Choroid plexus epithelial cell (primary cell): ENCODE data around the gene VAPB.

Experiments used
- DNase-seq: peaks from one replicate; pipeline ENCODE4 v3.0.0-alpha.2; 2010; ENCODE audit warnings: low read depth
- H3K4me3 ChIP-seq: 2 replicates; pipeline ENCODE4 v1.5.1; 2011; ENCODE audit warnings: low read depth, mild to moderate bottlenecking, control low read depth, low read length, moderate library complexity
- CTCF ChIP-seq: conservative IDR thresholded peaks from 2 replicates; pipeline ENCODE4 v1.5.1; 2011; ENCODE audit warnings: low read depth, mild to moderate bottlenecking, control low read depth, inconsistent platforms, low read length, moderate library complexity

VAPB gene

GRCh38 chr20:58458342-58459057 lies 69.5 kb downstream of the VAPB start:
- no peak for TF ChIP-seq CTCF
- peak; percentile 53 for DNase-seq
- no peak overlapping the region for H3K4me3 ChIP-seq

DNA sequence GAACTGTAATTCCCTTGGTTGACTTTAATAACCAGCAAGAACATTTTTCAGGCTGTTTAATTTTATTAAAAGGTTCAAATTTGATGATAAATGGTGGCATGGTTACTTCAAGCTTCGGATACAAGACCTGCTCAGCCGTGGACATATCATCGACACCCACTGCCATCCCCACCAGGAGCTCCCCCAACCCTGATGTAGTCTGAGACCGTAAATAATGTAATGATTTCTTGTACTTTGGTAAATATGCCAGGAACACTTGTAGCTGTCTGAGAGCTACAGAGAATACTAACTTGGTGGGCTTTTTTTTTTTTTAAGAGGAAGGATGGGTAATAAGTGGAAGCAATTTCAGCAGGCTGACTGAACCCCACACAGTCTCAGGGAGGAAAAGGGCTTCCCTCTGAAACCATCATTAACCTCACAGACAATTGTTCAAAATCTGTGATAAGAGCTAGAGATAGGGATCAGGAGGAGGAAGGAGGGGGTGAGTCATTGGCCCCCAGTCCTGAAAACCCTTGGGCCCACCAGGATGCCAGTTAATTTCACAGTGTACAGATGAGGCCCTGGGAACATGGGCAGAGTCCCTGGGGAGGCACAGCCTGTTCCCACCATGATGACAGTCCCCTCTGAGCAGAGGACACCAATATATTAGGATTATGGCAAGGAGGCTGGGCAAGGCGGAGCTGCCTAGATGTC lies 70.2 kb downstream of the VAPB start:
- no peak overlapping the region for H3K4me3 ChIP-seq
- no peak for DNase-seq
- TF ChIP-seq CTCF = no peak

DNA sequence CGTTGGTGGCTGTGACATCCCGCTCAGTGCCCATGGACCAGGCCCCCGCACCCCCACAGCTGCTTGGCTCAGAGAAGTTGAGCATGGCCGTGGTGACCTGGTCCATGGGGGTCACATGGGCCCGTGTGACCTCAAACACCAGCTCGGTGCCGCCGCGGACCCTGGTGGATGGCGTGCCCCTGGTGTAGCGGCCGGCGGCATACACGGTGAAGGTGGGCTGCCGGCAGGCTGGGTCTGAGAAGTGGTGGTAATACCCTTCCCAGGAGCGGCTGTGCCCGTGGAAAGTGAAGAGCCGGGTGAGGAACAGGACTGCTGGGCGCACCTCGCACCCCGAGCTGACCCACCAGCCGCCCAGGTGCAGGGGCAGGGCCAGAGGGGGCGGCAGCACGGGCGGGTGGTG lies 72.1 kb downstream of the VAPB start:
- no peak overlapping the region for H3K4me3 ChIP-seq
- DNase-seq = no peak
- TF ChIP-seq CTCF = no peak

DNA sequence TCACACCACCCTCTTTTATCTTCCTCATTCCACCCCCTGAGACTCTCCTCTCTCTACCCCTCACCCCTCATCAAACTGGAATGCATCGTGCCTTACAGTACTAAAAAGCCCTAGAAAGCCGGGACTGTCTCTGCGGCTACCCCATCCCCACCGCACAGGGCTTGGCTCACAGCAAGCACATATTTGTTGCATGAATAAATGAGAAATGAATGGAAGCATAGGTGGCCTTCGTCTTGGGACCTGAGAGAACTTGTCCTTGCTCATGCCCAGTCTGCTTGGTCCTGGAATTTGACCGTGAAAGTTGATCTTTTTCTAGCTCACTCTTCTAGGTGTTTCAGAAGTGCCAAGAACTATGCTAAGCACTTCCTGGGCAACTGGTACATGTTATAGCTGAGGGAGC lies 72.9 kb downstream of the VAPB start:
- TF ChIP-seq CTCF = no peak
- H3K4me3 ChIP-seq = no peak overlapping the region
- no peak for DNase-seq

GRCh38 chr20:58463256-58463655 lies 74.2 kb downstream of the VAPB start:
- no peak for DNase-seq
- no peak for TF ChIP-seq CTCF
- H3K4me3 ChIP-seq = no peak overlapping the region

- no peak overlapping the region for H3K4me3 ChIP-seq
- DNase-seq = no peak
- no peak for TF ChIP-seq CTCF
These were observed 75.8 kb downstream of the VAPB start for GRCh38 chr20:58464838-58465237.

GRCh38 chr20:58466095-58466708 lies 77.2 kb downstream of the VAPB start:
- no peak for TF ChIP-seq CTCF
- no peak overlapping the region for H3K4me3 ChIP-seq
- no peak for DNase-seq
